Measurements from ENCODE around the gene AKT2.
"Not testable (repeated sequence)": the region's sequence is repeated elsewhere in the genome, so short reads cannot be mapped to it uniquely, and the experiment has no call there.

GRCh38 chr19:40333083-40333482 lies 47.9 kb upstream of the AKT2 start:
- TF ChIP-seq EZH2phosphoT487 (conservative IDR thresholded peaks at IDR 0.05; ENCODE audit: low read length); CTCF (IDR thresholded peaks at IDR 0.05; ENCODE audit: insufficient read depth, low read length, poor library complexity, severe bottlenecking): not testable (repeated sequence)

Measured in SU-DHL-6 (cell line).